Brain microvascular endothelial cell (primary cell): ENCODE data around the gene AGMO.

ENCODE experiments used
- DNase-seq: peaks from one replicate; pipeline ENCODE4 v3.0.0-alpha.2; 2020
- H3K27ac ChIP-seq: fragments of 250-450 bp; sonication (Bioruptor Pico); 2 replicates; pipeline ENCODE4 v1.5.1; 2020; ENCODE audit warnings: mild to moderate bottlenecking, moderate library complexity
- H3K27me3 ChIP-seq: fragments of 250-450 bp; sonication (Bioruptor Pico); replicated peaks from 2 replicates; pipeline ENCODE4 v1.5.1; 2020; ENCODE audit warnings: mild to moderate bottlenecking
- H3K36me3 ChIP-seq: fragments of 250-450 bp; sonication (Bioruptor Pico); replicated peaks from 2 replicates; pipeline ENCODE4 v1.5.1; 2020; ENCODE audit warnings: mild to moderate bottlenecking
- H3K4me3 ChIP-seq: 2 replicates; pipeline ENCODE4 v1.5.1; 2011; ENCODE audit warnings: low read depth, mild to moderate bottlenecking, control low read depth, low read length, moderate library complexity
- in situ Hi-C: cut with HindIII; loops from 2 replicates; pipeline ENCODE4 v1.10.0; 2017; ENCODE audit warnings: low sequenced_read_pairs, low pct_ligation_motif_present
- TF ChIP-seq, protein P1 (sequence below): IDR thresholded peaks from 2 replicates; pipeline ENCODE4 v1.5.1; 2011; ENCODE audit warnings: low read depth, mild to moderate bottlenecking, moderate library complexity, low read length, control low read depth, inconsistent platforms; ENCODE audit errors: missing control alignments

Gene AGMO

GRCh38 chr7:15245831-15246230, 316.0 kb downstream of the AGMO start:
- H3K36me3 ChIP-seq, result no peaks in the 10 kb centered on the region
- DNase-seq, result no peak
- in situ Hi-C loops, result no loop called here
- no peak overlapping the region for H3K4me3 ChIP-seq
- no peak overlapping the region for H3K27ac ChIP-seq
- TF ChIP-seq, protein P1, sequence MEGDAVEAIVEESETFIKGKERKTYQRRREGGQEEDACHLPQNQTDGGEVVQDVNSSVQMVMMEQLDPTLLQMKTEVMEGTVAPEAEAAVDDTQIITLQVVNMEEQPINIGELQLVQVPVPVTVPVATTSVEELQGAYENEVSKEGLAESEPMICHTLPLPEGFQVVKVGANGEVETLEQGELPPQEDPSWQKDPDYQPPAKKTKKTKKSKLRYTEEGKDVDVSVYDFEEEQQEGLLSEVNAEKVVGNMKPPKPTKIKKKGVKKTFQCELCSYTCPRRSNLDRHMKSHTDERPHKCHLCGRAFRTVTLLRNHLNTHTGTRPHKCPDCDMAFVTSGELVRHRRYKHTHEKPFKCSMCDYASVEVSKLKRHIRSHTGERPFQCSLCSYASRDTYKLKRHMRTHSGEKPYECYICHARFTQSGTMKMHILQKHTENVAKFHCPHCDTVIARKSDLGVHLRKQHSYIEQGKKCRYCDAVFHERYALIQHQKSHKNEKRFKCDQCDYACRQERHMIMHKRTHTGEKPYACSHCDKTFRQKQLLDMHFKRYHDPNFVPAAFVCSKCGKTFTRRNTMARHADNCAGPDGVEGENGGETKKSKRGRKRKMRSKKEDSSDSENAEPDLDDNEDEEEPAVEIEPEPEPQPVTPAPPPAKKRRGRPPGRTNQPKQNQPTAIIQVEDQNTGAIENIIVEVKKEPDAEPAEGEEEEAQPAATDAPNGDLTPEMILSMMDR, result no peak
- no peaks in the 10 kb centered on the region for H3K27me3 ChIP-seq

DNA sequence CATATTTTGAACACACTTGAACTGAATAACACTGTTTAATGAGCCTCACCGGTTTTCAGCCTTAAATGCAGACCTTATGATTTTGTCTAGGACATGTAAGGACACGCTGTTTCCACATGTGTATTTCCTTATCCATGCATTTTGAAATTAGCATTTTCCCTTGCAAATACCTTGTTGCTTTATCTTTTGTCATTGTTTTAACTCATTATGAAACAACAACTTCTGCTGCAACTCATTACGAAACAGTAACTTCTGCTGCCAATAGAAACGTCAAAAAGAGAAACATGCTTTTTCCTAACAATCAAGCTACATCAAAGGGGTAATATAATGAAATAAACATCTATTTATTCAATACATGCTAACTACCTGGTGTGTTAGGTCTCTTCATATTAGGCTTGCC, 322.0 kb downstream of the AGMO start:
- in situ Hi-C loops, result no loop called here
- TF ChIP-seq, protein P1, result no peak
- no peak for DNase-seq
- no peaks in the 10 kb centered on the region for H3K27me3 ChIP-seq
- H3K36me3 ChIP-seq, result no peaks in the 10 kb centered on the region
- H3K4me3 ChIP-seq, result no peak overlapping the region
- H3K27ac ChIP-seq, result no peak overlapping the region

DNA sequence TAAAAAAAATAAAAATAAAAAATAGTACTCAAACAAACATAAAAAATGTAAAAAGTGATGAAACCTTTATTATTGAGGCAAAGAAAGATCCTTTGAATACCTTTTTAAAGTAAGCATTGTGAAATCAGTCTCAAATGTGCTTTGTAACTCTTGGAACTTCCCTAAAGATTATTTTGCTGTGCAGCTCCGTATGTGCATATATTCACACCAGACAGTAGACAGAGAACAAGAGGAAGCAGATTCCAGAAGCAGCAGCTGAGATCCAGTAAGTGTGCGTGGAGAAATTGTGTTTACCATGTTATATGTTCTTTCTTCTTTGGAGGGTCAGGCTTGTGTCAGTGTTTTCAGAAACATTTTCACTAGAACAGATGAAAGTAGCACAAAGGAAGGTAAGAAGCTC, 324.9 kb downstream of the AGMO start:
- Histone ChIP-seq H3K27me3 (no peaks in the 10 kb centered on the region), H3K36me3 (no peaks in the 10 kb centered on the region), H3K27ac (no peak overlapping the region), H3K4me3 (no peak overlapping the region)
- TF ChIP-seq, protein P1, result no peak
- DNase-seq, result no peak
- in situ Hi-C loops, result no loop called here

DNA sequence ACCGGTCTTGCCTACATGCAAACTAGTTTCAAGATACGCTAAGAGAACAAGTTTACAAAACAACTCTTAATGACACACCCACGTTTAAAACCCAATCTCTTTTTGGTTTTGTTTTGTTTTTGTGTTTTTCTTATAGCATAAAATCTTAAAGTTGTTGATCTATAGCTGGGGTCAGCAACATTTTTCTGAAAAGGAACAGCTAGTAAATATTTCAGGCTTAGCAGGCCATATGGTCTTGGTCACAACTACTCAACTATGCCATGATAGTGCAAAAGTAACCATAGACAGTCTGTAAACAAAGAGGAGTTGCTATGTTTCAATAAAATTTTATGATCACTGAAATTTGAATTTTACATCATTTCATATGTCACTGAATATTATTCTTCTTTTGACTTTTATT, 327.4 kb downstream of the AGMO start:
- Histone ChIP-seq H3K27ac (no peak overlapping the region), H3K27me3 (no peaks in the 10 kb centered on the region), H3K4me3 (no peak overlapping the region), H3K36me3 (no peaks in the 10 kb centered on the region)
- TF ChIP-seq, protein P1, result no peak
- no peak for DNase-seq
- in situ Hi-C loops, result no loop called here

- H3K27ac ChIP-seq, result no peak overlapping the region
- DNase-seq, result no peak
- TF ChIP-seq, protein P1, result no peak
- in situ Hi-C loops, result no loop called here
- no peaks in the 10 kb centered on the region for H3K27me3 ChIP-seq
- no peaks in the 10 kb centered on the region for H3K36me3 ChIP-seq
- no peak overlapping the region for H3K4me3 ChIP-seq
Measured at GRCh38 chr7:15228831-15229230, 333.0 kb downstream of the AGMO start.

GRCh38 chr7:15225981-15226380, 335.8 kb downstream of the AGMO start:
- TF ChIP-seq, protein P1, result no peak
- DNase-seq, result no peak
- in situ Hi-C loops, result no loop called here
- Histone ChIP-seq H3K4me3 (no peak overlapping the region), H3K36me3 (no peaks in the 10 kb centered on the region), H3K27ac (no peak overlapping the region), H3K27me3 (no peaks in the 10 kb centered on the region)
